Brain microvascular endothelial cell (primary cell): ENCODE results near the gene PHF11.
"Not testable (repeated sequence)": the region's sequence is repeated elsewhere in the genome, so short reads cannot be mapped to it uniquely, and the experiment has no call there.

Source experiments
- DNase-seq: peaks from one replicate; pipeline ENCODE4 v3.0.0-alpha.2; 2020
- H3K27ac ChIP-seq: fragments of 250-450 bp; sonication (Bioruptor Pico); 2 replicates; pipeline ENCODE4 v1.5.1; 2020; ENCODE audit warnings: mild to moderate bottlenecking, moderate library complexity
- H3K27me3 ChIP-seq: fragments of 250-450 bp; sonication (Bioruptor Pico); replicated peaks from 2 replicates; pipeline ENCODE4 v1.5.1; 2020; ENCODE audit warnings: mild to moderate bottlenecking
- H3K36me3 ChIP-seq: fragments of 250-450 bp; sonication (Bioruptor Pico); replicated peaks from 2 replicates; pipeline ENCODE4 v1.5.1; 2020; ENCODE audit warnings: mild to moderate bottlenecking
- H3K4me3 ChIP-seq: 2 replicates; pipeline ENCODE4 v1.5.1; 2011; ENCODE audit warnings: low read depth, mild to moderate bottlenecking, control low read depth, low read length, moderate library complexity
- in situ Hi-C: cut with HindIII; loops from 2 replicates; pipeline ENCODE4 v1.10.0; 2017; ENCODE audit warnings: low sequenced_read_pairs, low pct_ligation_motif_present
- TF ChIP-seq, protein P1 (sequence below): IDR thresholded peaks from 2 replicates; pipeline ENCODE4 v1.5.1; 2011; ENCODE audit warnings: low read depth, mild to moderate bottlenecking, moderate library complexity, low read length, control low read depth, inconsistent platforms; ENCODE audit errors: missing control alignments

Gene PHF11

DNA sequence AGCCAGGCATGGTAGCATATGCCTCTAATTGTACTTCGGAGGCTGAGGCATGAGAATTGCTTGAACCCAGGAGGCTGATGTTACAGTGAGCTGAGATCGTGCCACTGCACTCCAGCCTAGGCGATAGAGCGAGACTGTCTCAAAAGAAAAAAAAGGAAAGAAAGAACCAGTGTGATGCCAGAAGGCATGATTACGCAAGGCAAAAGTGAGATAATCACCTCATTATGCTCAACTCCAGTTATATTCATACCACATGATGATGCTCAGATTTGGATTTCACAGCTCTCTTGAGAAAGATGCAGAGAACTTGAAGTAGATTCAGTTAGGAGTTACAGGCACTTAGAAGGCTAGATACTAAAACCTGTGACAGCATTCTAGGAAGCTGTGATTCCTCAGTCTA is 67.8 kb downstream of the PHF11 start:
- TF ChIP-seq, protein P1, sequence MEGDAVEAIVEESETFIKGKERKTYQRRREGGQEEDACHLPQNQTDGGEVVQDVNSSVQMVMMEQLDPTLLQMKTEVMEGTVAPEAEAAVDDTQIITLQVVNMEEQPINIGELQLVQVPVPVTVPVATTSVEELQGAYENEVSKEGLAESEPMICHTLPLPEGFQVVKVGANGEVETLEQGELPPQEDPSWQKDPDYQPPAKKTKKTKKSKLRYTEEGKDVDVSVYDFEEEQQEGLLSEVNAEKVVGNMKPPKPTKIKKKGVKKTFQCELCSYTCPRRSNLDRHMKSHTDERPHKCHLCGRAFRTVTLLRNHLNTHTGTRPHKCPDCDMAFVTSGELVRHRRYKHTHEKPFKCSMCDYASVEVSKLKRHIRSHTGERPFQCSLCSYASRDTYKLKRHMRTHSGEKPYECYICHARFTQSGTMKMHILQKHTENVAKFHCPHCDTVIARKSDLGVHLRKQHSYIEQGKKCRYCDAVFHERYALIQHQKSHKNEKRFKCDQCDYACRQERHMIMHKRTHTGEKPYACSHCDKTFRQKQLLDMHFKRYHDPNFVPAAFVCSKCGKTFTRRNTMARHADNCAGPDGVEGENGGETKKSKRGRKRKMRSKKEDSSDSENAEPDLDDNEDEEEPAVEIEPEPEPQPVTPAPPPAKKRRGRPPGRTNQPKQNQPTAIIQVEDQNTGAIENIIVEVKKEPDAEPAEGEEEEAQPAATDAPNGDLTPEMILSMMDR = no peak
- Histone ChIP-seq H3K27ac (no peak overlapping the region), H3K4me3 (no peak overlapping the region), H3K36me3 (peaks cover 8% of the 10 kb centered on the region), H3K27me3 (no peaks in the 10 kb centered on the region)
- in situ Hi-C loops = no loop called here
- no peak for DNase-seq

DNA sequence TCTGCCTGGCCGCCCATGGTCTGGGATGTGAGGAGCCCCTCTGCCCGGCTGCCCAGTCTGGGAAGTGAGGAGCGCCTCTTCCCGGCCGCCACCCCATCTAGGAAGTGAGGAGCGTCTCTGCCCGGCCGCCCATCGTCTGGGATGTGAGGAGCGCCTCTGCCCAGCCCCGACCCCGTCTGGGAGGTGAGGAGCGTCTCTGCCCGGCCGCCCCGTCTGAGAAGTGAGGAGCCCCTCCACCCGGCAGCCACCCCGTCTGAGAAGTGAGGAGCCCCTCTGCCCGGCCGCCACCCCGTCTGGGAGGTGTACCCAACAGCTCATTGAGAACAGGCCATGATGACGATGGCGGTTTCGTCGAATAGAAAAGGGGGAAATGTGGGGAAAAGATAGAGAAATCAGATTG is 69.7 kb downstream of the PHF11 start:
- H3K4me3 ChIP-seq, H3K36me3 ChIP-seq, in situ Hi-C loops, H3K27me3 ChIP-seq, H3K27ac ChIP-seq, DNase-seq: not testable (repeated sequence)

DNA sequence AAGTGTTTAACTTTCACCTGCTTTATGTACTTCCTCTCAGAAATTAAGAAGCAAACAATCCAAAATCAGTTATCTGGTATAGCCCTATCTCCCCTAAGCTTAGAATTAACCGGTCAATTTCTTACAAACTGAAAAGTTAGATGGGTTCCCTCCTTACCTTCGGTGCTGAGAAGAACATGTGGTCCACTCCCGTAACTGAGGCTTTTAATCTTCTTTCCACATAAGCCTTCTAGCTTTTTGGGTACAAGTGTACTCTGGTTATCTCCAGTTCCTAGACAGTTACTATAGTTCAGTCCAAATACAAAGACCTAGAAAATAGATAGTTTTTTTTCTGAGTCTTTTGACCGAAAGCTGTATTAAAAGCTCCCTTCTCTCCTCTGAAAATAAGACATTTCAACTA is 70.7 kb downstream of the PHF11 start:
- in situ Hi-C loops = no loop called here
- no peaks in the 10 kb centered on the region for H3K27me3 ChIP-seq
- H3K36me3 ChIP-seq = peaks cover 2% of the 10 kb centered on the region
- H3K4me3 ChIP-seq = no peak overlapping the region
- DNase-seq = no peak
- no peak overlapping the region for H3K27ac ChIP-seq
- TF ChIP-seq, protein P1 = no peak

DNA sequence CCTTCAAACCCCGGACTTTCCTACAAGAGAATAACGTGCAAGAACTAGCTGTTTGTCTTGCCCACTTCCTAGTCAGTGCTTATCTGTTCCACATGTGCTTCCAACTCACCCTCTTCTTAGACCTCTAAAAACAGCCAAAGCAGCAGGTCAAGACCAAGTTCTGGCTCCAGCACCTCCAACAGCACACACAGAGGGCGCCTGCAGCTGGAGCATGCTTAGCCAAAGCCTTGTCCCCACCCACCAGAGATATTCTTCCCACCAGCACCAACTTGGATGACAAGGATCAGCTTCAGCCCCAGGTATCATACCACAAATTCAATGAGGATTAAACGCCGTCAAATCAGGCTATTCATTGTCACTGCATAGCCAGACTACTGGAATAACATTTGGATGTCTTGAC is 71.7 kb downstream of the PHF11 start:
- no peak for DNase-seq
- Histone ChIP-seq H3K27ac (no peak overlapping the region), H3K36me3 (peaks cover 2% of the 10 kb centered on the region), H3K4me3 (no peak overlapping the region), H3K27me3 (no peaks in the 10 kb centered on the region)
- TF ChIP-seq, protein P1 = no peak
- in situ Hi-C loops = no loop called here

DNA sequence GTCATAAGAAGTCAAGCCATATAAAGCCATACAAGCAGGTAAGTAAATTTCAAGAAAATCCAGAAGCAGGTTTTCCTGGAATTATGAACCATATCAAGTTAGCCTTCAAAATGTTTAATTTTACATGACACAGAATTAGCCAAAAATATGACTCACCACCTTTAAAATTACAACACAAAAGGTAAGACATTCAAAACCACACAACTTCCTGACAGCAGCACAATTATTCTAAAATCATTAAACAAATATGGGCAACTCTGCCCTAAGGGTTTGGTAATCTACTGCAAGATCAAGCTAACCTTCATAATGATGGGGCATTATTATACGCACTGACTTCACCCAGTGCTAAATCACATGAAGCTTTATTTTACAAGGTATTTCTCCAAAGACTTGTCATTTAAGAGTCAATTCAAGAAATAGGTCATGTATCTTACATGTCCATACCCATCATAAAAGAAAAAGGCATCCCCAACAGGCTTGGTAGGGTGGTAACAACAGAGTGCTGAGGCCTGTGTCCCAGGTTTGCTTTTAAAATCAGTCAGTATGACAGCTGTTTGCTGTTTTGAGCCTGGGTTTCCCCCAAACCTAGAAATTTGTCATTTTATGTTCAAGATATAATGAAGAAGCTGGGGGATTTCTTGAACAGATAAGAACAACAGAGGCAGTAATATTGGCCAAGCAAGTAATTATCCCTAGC is 74.4 kb downstream of the PHF11 start:
- in situ Hi-C loops = no loop called here
- Histone ChIP-seq H3K27me3 (no peaks in the 10 kb centered on the region), H3K4me3 (no peak overlapping the region), H3K27ac (no peak overlapping the region), H3K36me3 (peaks cover 2% of the 10 kb centered on the region)
- no peak for DNase-seq
- TF ChIP-seq, protein P1 = no peak

DNA sequence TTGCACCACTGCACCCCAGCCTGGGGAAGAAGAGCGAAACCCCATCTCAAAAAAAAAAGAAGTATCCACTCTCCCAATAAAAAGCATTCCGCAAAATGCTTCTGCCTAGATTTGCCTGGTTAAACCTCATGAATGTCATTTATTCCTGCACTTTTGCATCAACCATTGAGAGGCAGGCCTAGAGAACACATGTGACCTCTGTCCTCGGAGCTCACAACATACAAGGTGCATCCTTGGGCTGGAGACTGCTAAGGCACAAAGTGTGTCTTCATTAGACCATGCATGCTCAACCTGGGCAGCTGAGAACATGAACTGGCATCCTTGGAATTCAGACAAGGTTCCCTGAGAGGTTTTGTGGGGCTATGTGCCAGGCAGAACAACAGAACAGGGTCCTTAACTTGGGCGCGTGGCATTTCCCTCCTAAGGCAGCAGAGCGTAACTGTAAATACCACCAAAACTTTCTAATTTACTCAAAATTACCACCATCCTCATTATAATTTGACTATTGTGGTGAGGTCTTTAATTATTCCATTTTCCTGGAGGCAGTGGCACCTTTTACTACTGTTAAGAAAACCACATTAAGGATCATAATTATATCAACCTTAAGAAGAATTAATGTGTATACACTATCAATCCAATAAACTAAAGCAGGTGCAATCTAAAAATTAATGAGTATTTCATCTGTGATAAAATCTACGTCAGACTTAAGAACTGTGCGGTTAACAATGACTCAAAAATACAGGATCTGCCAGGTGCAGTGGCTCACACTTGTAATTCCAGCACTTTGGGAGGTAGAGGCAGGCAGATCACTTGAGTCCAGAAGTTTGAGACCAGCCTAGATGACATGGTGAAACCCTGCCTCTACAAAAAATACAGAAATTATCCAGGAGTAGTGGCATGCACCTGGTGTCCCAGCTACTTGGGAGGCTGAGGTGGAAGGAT is 75.8 kb downstream of the PHF11 start:
- no peak for DNase-seq
- H3K27ac ChIP-seq = no peak overlapping the region
- H3K27me3 ChIP-seq = no peaks in the 10 kb centered on the region
- in situ Hi-C loops = no loop called here
- peaks cover 2% of the 10 kb centered on the region for H3K36me3 ChIP-seq
- H3K4me3 ChIP-seq = no peak overlapping the region
- TF ChIP-seq, protein P1 = no peak
